Natural killer cell (primary cell): ENCODE results near the gene RNF150. TPM values are rescaled to one million over a fixed set of nuclear protein-coding genes. Genes with fewer than 3 reads are reported as not detected.

Experiments used
- ATAC-seq, 3 donors: fragments of 150-1000 bp in 2 of 3; fragments of 200-7000 bp in 1 of 3; cut with Tn5 transposase; 1 replicate in 1 of 3; 2 replicates in 2 of 3; pipeline ENCODE4 v1.10.0; 2021; ENCODE audit warnings: mild to moderate bottlenecking in 2 of 3, moderate library complexity in 2 of 3
- DNase-seq, 2 donors: peaks; one replicate each; pipeline versions ENCODE4 v3.0.0 to v3.0.0-alpha.2; 2013 to 2021; ENCODE audit warnings: mixed read lengths in 1 of 2
- H3K27ac ChIP-seq: one replicate; pipeline ENCODE4 v1.5.1; 2013; ENCODE audit warnings: mild to moderate bottlenecking, low read length
- H3K27me3 ChIP-seq: one replicate; pipeline ENCODE4 v1.6.1; 2013; ENCODE audit warnings: low read length; ENCODE audit not compliant: control insufficient read depth, insufficient read depth
- H3K36me3 ChIP-seq: one replicate; pipeline ENCODE4 v1.6.1; 2013; ENCODE audit warnings: low read length; ENCODE audit not compliant: control insufficient read depth, insufficient read depth
- H3K4me1 ChIP-seq: one replicate; pipeline ENCODE4 v1.6.1; 2013; ENCODE audit warnings: low read length; ENCODE audit not compliant: control insufficient read depth, insufficient read depth
- H3K4me3 ChIP-seq: one replicate; pipeline ENCODE4 v1.5.1; 2013; ENCODE audit warnings: low read length
- H3K9me3 ChIP-seq: one replicate; pipeline ENCODE4 v1.6.1; 2013; ENCODE audit warnings: low read length; ENCODE audit not compliant: control insufficient read depth, insufficient read depth
- H3K27ac Mint-ChIP-seq, 2 donors: one replicate each; pipeline ENCODE4 v1.8.0; 2022; ENCODE audit warnings: mild to moderate bottlenecking in 2 of 2, mixed read lengths in 2 of 2, moderate library complexity in 1 of 2
- H3K27me3 Mint-ChIP-seq, 2 donors: one replicate each; pipeline ENCODE4 v1.8.0; 2022; ENCODE audit warnings: low read depth in 2 of 2, mixed read lengths in 2 of 2
- H3K36me3 Mint-ChIP-seq: one replicate; pipeline ENCODE4 v1.8.0; 2022; ENCODE audit warnings: mixed read lengths
- H3K4me1 Mint-ChIP-seq, 2 donors: one replicate each; pipeline ENCODE4 v1.8.0; 2022; ENCODE audit warnings: mixed read lengths in 2 of 2
- H3K4me3 Mint-ChIP-seq: one replicate; pipeline ENCODE4 v1.8.0; 2022; ENCODE audit warnings: mild to moderate bottlenecking, moderate library complexity, mixed read lengths
- H3K9me3 Mint-ChIP-seq, 2 donors: one replicate each; pipeline ENCODE4 v1.8.0; 2022; ENCODE audit warnings: mixed read lengths in 2 of 2
- CTCF ChIP-seq: fragments of 200-600 bp; IDR thresholded peaks from one replicate; pipeline ENCODE4 v1.8.0; 2022; ENCODE audit warnings: antibody characterized with exemption
- WGBS: methylation state at CpG from one replicate; pipeline ENCODE4 v1.1.7; 2013; ENCODE audit warnings: missing lambda C conversion rate; ENCODE audit not compliant: insufficient coverage; 5-methylcytosine and 5-hydroxymethylcytosine counted together
- intact Hi-C: fragments of 100-400 bp; cut with micrococcal nuclease; formaldehyde crosslinking; loops from one replicate; pipeline ENCODE4 v1.14.2; 2022
- total RNA-seq, 4 donors: library from RNA; stranded (reverse); fragments of 120-200 nt in 1 of 4; gene quantifications; one replicate each; pipeline versions ENCODE4 v1.2.3 to v1.2.4, GENCODE V29; 2013 to 2022

RNF150 gene
- total RNA-seq, 3 donors from 2014 or later (not counting 1 experiment from before 2014, with no cell fraction given) = 0.09 TPM; not detected in 2

DNA sequence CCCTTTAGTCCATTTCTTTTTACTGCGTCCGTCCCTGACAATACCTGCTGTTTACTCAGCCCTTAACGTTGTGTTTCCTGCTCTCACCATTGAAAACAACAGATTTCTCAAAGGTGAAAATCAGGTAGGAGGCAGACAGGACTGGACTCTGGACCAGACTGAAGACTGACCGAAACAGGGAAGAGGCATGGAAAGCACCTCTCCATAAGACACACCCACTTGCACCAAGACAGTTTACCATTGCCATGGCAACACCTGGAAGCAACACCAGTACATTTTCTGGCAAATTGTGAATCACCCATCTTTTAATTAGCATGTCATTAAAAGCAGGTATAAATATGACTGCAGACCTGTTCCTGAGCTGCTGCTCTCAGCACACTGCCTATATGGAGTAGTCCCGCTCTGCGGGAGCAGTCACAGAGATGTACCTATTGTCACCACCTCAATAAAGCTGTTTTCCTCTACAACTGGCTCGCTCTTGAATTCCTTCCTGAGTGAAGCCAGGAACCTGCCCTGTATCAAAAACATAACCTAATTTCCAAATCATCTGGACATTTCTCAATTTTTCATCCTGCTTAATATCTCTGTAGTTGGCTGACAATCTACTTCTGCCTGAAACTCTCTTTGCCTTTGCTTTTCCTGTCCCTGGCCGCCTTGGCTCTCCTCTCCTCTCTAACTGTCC lies 117.0 kb downstream of the RNF150 start:
- Mint-ChIP-seq H3K4me3 (no peak overlapping the region), H3K27ac (no peak overlapping the region), H3K9me3 (peaks cover 2% of the 10 kb centered on the region in 2 donors), H3K27me3 (no peaks in the 10 kb centered on the region), H3K4me1 (no peaks in the 10 kb centered on the region), H3K36me3 (no peaks in the 10 kb centered on the region)
- 82% methylated on average over 8 of the region's 8 CpGs for WGBS
- Histone ChIP-seq H3K4me3 (no peak overlapping the region), H3K27me3 (no peaks in the 10 kb centered on the region), H3K9me3 (no peaks in the 10 kb centered on the region), H3K4me1 (no peaks in the 10 kb centered on the region), H3K27ac (no peak overlapping the region), H3K36me3 (no peaks in the 10 kb centered on the region)
- TF ChIP-seq CTCF = no peak
- intact Hi-C loops = no loop called here
- no peak for ATAC-seq
- DNase-seq = no peak

DNA sequence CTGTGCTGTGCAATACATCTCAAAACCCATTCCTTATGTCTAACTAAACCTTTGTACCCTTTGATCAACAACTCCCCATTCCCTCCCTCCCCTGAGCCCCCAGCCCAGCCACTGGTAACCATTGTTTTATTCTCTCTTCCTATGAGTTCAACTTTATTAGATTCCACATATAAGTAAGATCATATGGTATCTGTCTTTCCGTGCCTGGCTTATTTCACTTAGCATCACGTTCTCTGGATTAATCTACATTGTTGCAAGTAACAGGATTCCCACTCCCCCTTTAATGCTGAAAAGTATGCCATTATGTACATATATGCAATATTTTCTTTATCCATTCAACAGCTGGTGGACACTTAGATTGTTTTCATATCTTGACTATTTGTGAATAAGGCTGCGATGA lies 119.4 kb downstream of the RNF150 start:
- ATAC-seq (no peak), DNase-seq (no peak)
- intact Hi-C loops = no loop called here
- H3K4me1 Mint-ChIP-seq = no peaks in the 10 kb centered on the region
- 83% methylated on average over 2 of the region's 3 CpGs for WGBS
- H3K27ac Mint-ChIP-seq = no peak overlapping the region
- Histone ChIP-seq H3K27ac (no peak overlapping the region), H3K4me3 (no peak overlapping the region), H3K4me1 (no peaks in the 10 kb centered on the region), H3K36me3 (no peaks in the 10 kb centered on the region), H3K27me3 (no peaks in the 10 kb centered on the region), H3K9me3 (no peaks in the 10 kb centered on the region)
- H3K4me3 Mint-ChIP-seq = no peak overlapping the region
- no peaks in the 10 kb centered on the region for H3K36me3 Mint-ChIP-seq
- no peaks in the 10 kb centered on the region for H3K27me3 Mint-ChIP-seq
- H3K9me3 Mint-ChIP-seq = peaks cover 2% of the 10 kb centered on the region in 2 donors
- no peak for TF ChIP-seq CTCF

DNA sequence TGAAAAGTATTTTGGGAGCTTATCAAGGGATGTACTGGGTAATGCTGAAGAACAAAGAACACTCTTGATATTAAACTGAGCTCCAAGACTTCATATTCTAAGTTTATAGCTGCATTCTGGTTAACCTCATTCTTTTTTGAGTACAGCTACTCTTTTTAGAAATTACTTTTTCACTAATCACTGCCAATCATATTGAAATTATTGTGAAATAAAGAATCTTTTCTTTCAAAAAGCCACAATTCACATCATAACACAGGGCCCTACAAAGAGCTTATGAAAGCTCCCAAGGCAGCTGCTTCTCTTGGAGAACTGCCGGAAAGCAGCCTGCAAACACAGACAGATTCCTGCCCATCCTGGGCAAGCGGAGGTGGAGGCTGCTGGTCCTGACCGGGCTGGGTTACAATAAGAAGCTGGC lies 121.4 kb downstream of the RNF150 start:
- H3K36me3 Mint-ChIP-seq = no peaks in the 10 kb centered on the region
- no peaks in the 10 kb centered on the region for H3K4me1 ChIP-seq
- DNase-seq (no peak), ATAC-seq (no peak)
- H3K27me3 Mint-ChIP-seq = no peaks in the 10 kb centered on the region
- no peak overlapping the region for H3K27ac Mint-ChIP-seq
- no peaks in the 10 kb centered on the region for H3K9me3 ChIP-seq
- H3K9me3 Mint-ChIP-seq = peaks cover 2% of the 10 kb centered on the region in 2 donors
- no peak for TF ChIP-seq CTCF
- H3K36me3 ChIP-seq = no peaks in the 10 kb centered on the region
- intact Hi-C loops = no loop called here
- 95% methylated on average over 3 of the region's 3 CpGs for WGBS
- no peak overlapping the region for H3K27ac ChIP-seq
- H3K4me1 Mint-ChIP-seq = no peaks in the 10 kb centered on the region
- H3K4me3 Mint-ChIP-seq = no peak overlapping the region
- H3K4me3 ChIP-seq = no peak overlapping the region
- no peaks in the 10 kb centered on the region for H3K27me3 ChIP-seq

DNA sequence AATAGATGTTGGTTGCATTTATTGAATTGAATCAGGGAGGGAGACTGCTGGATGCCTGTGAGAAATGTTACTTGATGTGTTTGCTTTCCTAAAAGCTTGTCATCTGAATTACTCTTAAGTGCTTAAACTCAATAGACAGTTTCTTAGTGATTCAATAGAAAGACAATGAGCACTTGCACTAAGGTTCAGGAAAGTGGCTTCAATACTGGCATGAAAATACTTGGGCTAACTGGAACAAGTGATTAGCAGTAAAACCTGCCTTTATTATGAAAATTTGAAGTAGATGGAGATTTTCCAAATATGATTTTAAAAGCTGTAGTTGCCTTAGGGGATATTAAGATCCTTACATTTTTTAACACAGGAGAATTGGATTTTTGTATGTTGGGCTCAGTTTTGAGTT lies 123.3 kb downstream of the RNF150 start:
- Histone ChIP-seq H3K27ac (no peak overlapping the region), H3K4me3 (no peak overlapping the region), H3K36me3 (no peaks in the 10 kb centered on the region), H3K27me3 (no peaks in the 10 kb centered on the region), H3K4me1 (no peaks in the 10 kb centered on the region), H3K9me3 (no peaks in the 10 kb centered on the region)
- DNase-seq = no peak
- intact Hi-C loops = no loop called here
- ATAC-seq = no peak
- H3K36me3 Mint-ChIP-seq = no peaks in the 10 kb centered on the region
- TF ChIP-seq CTCF = no peak
- no peak overlapping the region for H3K4me3 Mint-ChIP-seq
- no peaks in the 10 kb centered on the region for H3K27me3 Mint-ChIP-seq
- H3K9me3 Mint-ChIP-seq = peaks cover under 1 to 2% of the 10 kb centered on the region in 2 donors
- no peak overlapping the region for H3K27ac Mint-ChIP-seq
- no peaks in the 10 kb centered on the region for H3K4me1 Mint-ChIP-seq
